ENCODE measurements around the gene HEXIM1. TPM values are rescaled to one million over a fixed set of nuclear protein-coding genes. Genes with fewer than 3 reads are reported as not detected.

HEXIM1 gene
- total RNA-seq, 1 donor from 2014 or later: 35.4 TPM

Other genes with a start within 250 kb of the HEXIM1 start
- 147 and 159 TPM in 2 replicates for gene EFTUD2, start 249.0 kb upstream of the HEXIM1 start, total RNA-seq
- not detected in 2 replicates for gene GFAP, start 233.0 kb upstream of the HEXIM1 start, total RNA-seq
- gene KIF18B, start 200.7 kb upstream of the HEXIM1 start, total RNA-seq: 83.6 and 84.5 TPM in 2 replicates
- 0.45 and 0.52 TPM in 2 replicates for gene C1QL1, start 180.2 kb upstream of the HEXIM1 start, total RNA-seq
- 28.6 and 28.7 TPM in 2 replicates for gene DCAKD, start 96.8 kb upstream of the HEXIM1 start, total RNA-seq
- 122 and 125 TPM in 2 replicates for gene NMT1, start 87.2 kb upstream of the HEXIM1 start, total RNA-seq
- gene PLCD3, start 16.0 kb upstream of the HEXIM1 start, total RNA-seq: 2.6 and 3.5 TPM in 2 replicates
- gene ACBD4, start 12.8 kb upstream of the HEXIM1 start, total RNA-seq: 12.6 and 15.2 TPM in 2 replicates
- 5.6 and 5.8 TPM in 2 replicates for gene HEXIM2, start 13.4 kb downstream of the HEXIM1 start, total RNA-seq
- 387 and 407 TPM in 2 replicates for gene FMNL1, start 73.4 kb downstream of the HEXIM1 start, total RNA-seq
- 0.16 and 0.36 TPM in 2 replicates for gene SPATA32, start 113.6 kb downstream of the HEXIM1 start, total RNA-seq
- 27.8 and 28.6 TPM in 2 replicates for gene MAP3K14, start 168.5 kb downstream of the HEXIM1 start, total RNA-seq

Data from T-helper 2 cell treated with Interferon-gamma antibody and Interleukin-4, amounts not matched to agents 100 ng/mL and 5 ng/mL, for 36 hours (primary cell).